ENCODE results near the gene CANT1.

CANT1 gene

GRCh38 chr17:79009397-79010303 is at the start of gene CANT1:
Gene CANT1, minus strand, starts transcription at chr17:79009764. Its CDS starts 12,142 bp downstream, at chr17:78997622.
- ATAC-seq (peak; percentile 94), DNase-seq (peak; percentile 88)

DNA sequence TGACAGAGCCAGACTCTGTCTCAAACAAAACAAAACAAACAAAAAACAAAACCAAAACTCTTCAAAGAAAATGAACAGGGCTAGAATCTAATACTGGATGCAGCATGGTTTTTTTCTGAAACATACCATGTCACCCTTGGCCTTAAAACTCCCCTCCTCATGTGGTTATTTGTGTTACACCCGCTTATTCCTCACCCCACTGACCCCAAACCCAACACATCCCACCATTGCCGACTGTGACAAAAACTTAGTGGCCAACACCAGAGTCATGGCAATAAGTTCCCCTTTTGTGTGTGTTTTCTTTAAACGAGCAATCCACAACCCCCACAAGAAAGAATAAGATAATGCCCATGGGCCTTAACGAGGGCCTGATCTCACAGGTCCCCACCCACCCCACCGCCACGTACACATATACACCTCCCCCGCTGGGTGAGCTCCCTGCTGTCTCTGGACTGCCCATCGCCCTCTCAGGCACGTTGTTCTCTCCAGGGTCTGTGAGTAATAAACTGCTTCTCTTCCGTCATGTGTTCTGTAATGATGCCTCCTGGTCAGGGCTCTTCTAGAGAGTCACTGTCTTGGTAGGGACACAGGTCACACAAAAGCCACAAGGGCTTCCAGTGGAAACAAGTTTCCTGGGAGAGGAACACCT is 48.3 kb upstream of the CANT1 start:
- DNase-seq (no peak), ATAC-seq (no peak)

- no peak for ATAC-seq
- no peak for DNase-seq
Observed at GRCh38 chr17:79055197-79055596, 45.6 kb upstream of the CANT1 start.

DNA sequence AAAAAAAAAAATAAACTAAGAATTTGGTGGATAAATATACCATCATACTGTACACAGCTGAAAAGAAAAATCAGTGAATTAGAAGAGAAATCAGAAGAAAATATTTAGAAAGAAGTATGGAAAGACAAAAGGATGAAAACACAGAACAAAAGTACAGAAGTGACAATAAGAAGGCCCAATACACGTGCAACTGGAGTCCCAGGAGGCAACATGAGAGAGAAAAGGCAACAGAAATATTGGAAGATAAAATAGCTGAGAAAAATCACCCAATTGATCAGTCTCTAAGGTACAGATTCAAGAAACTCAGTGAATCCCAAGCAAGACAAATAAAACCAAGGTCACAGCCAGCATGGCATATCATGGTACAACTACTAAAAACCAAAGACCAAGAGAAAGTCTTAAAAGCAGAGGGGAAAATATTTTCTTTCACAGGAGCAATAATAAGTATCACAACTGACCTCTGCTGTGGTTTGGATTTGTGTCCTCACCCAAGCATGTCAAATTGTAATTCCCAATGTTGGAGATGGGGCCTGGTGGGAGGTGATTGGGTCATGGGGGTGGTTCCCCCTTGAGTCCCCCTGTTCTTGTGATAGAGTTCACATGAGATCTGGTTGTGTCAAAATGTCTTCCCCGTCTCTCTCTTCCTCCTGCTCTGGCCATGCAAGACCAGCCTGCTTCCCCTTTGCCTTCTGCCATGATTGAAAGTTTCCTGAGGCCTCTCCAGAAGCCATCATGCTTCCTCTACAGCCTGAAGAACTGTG is 44.8 kb upstream of the CANT1 start:
- no peak for DNase-seq
- ATAC-seq, result no peak

GRCh38 chr17:79053251-79053925 is 43.8 kb upstream of the CANT1 start:
- ATAC-seq (no peak), DNase-seq (no peak)

- DNase-seq (no peak), ATAC-seq (no peak)
Observed at GRCh38 chr17:79052131-79052530, 42.6 kb upstream of the CANT1 start.

DNA sequence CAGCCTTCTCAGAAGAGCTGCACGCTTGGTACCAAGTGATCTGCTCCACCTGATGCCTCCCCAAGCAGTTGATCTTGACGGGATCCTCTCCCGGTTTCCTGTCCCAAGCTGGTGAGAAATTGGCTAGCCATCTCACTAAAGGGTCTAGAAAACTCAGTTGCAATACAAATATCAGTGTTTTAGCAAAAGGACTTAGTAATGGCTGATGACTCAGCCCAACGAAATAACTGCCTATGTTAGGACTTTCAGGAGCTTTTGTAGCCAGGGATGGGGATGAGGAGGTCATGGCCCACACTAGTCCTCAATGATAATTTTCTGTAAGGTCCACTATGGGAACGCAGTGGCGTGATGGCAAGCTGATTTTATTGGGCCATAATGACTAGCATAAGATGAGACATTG is 41.7 kb upstream of the CANT1 start:
- DNase-seq (no peak), ATAC-seq (no peak)

DNA sequence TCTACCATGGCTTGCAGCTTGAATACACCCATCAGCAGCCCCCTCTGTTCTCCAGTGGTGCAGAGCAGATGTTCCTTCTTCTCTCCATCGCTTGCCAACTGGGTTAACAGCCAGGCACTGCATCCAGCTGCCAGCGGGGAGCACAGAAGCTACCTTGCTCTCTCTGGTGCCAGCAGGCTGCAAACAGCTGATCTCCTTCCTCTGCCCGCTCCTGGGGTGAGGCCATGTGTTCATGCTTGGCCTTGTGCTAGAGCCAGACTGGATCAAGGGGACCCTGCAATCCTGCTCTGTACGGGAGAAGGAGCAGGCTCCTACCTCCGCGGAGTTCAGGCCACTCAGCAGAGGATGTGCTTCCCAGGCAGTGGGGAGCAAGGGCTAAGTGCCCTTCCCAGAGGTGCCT is 41.0 kb upstream of the CANT1 start:
- ATAC-seq (no peak), DNase-seq (no peak)

GRCh38 chr17:79049821-79050220 is 40.3 kb upstream of the CANT1 start:
- no peak for DNase-seq
- ATAC-seq, result no peak

DNA sequence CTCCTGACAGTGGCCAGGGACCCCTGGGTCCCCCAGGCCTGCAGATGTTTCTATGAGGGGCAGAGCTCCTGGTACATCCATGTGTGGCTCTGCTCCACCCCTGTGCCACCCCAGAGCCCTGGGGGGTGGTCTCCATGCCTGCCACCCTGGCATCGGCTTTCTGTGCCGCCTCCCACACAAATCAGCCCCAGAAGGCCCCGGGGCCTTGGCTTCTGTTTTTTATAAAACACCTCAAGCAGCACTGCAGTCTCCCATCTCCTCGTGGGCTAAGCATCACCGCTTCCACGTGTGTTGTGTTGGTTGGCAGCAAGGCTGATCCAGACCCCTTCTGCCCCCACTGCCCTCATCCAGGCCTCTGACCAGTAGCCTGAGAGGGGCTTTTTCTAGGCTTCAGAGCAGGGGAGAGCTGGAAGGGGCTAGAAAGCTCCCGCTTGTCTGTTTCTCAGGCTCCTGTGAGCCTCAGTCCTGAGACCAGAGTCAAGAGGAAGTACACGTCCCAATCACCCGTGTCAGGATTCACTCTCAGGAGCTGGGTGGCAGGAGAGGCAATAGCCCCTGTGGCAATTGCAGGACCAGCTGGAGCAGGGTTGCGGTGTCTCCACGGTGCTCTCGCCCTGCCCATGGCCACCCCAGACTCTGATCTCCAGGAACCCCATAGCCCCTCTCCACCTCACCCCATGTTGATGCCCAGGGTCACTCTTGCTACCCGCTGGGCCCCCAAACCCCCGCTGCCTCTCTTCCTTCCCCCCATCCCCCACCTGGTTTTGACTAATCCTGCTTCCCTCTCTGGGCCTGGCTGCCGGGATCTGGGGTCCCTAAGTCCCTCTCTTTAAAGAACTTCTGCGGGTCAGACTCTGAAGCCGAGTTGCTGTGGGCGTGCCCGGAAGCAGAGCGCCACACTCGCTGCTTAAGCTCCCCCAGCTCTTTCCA is 39.5 kb upstream of the CANT1 start:
- no peak for ATAC-seq
- DNase-seq, result no peak

DNA sequence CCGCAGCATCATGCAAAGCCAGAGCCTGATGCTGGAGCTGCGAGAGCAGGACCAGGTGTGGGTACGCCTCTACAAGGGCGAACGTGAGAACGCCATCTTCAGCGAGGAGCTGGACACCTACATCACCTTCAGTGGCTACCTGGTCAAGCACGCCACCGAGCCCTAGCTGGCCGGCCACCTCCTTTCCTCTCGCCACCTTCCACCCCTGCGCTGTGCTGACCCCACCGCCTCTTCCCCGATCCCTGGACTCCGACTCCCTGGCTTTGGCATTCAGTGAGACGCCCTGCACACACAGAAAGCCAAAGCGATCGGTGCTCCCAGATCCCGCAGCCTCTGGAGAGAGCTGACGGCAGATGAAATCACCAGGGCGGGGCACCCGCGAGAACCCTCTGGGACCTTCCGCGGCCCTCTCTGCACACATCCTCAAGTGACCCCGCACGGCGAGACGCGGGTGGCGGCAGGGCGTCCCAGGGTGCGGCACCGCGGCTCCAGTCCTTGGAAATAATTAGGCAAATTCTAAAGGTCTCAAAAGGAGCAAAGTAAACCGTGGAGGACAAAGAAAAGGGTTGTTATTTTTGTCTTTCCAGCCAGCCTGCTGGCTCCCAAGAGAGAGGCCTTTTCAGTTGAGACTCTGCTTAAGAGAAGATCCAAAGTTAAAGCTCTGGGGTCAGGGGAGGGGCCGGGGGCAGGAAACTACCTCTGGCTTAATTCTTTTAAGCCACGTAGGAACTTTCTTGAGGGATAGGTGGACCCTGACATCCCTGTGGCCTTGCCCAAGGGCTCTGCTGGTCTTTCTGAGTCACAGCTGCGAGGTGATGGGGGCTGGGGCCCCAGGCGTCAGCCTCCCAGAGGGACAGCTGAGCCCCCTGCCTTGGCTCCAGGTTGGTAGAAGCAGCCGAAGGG is 38.6 kb upstream of the CANT1 start:
- ATAC-seq (no peak), DNase-seq (no peak)

DNA sequence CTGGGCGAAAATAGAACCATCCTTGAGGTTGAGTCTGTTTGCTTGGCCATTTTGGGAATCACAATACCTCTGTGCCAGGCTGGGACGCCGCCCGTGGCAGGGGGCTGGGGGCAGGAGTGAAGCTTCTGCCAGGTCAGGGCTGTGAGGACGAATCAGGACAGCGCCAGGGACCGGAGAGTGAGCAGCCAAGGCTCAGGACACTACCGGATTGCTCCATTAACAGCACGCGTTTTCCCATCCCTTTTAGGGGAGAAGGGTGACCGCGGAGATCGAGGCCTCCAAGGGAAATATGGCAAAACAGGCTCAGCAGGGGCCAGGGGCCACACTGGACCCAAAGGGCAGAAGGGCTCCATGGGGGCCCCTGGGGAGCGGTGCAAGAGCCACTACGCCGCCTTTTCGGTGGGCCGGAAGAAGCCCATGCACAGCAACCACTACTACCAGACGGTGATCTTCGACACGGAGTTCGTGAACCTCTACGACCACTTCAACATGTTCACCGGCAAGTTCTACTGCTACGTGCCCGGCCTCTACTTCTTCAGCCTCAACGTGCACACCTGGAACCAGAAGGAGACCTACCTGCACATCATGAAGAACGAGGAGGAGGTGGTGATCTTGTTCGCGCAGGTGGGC is 37.8 kb upstream of the CANT1 start:
- DNase-seq, result no peak
- no peak for ATAC-seq

DNA sequence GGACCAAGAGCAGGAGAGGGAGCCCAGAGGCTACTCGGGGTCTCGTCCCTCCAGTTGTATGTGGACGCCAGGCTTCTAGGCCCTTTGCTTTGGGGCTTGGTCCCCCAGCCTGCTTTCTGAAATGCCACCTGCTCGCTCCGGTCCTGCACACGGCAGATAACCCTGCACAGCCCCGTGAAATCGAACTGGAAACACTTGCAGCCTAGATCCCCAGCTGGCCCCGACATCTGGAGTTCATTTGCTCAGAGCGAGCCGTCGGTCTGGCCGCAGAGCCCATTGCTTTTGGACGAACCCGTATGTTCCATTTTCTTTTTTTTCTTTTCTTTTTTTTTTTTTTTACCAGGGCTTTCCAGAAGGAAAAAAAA is 37.3 kb upstream of the CANT1 start:
- no peak for ATAC-seq
- no peak for DNase-seq

GRCh38 chr17:79046197-79046915 is 36.8 kb upstream of the CANT1 start:
- ATAC-seq (no peak), DNase-seq (no peak)

DNA sequence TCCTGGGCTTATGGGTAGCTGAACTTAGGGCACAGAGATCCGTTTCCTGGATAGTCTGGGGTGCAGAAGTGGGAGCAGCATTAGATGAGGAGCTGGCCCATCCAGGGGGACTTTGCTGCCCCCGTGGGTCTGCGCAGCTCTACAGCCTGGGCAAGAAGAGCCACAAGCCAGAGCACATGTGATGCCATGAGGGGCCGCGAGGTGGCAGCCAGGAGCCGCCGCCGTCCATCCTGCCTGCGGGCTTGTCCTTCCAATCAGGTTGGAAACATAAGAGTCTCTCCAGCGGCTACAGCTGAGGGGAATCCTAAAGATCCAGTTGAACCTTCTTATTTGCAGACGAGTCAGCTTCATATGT is 36.3 kb upstream of the CANT1 start:
- ATAC-seq (peak; percentile 62), DNase-seq (peak; percentile 71)

GRCh38 chr17:79045001-79045729 is 35.6 kb upstream of the CANT1 start:
- ATAC-seq, result no peak
- no peak for DNase-seq

- DNase-seq (no peak), ATAC-seq (no peak)
Observed at GRCh38 chr17:79044462-79044861, 34.9 kb upstream of the CANT1 start.

GRCh38 chr17:79043931-79044320 is 34.4 kb upstream of the CANT1 start:
- DNase-seq (no peak), ATAC-seq (no peak)
